HG03354 (cell line): ENCODE measurements around the gene PER3.

Source experiments
- ATAC-seq: cut with Tn5 transposase; IDR thresholded peaks from one replicate; pipeline ENCODE4 v1.9.1; 2021; ENCODE audit warnings: mild to moderate bottlenecking; ENCODE audit not compliant: unreplicated experiment, poor library complexity, severe bottlenecking

PER3 gene

DNA sequence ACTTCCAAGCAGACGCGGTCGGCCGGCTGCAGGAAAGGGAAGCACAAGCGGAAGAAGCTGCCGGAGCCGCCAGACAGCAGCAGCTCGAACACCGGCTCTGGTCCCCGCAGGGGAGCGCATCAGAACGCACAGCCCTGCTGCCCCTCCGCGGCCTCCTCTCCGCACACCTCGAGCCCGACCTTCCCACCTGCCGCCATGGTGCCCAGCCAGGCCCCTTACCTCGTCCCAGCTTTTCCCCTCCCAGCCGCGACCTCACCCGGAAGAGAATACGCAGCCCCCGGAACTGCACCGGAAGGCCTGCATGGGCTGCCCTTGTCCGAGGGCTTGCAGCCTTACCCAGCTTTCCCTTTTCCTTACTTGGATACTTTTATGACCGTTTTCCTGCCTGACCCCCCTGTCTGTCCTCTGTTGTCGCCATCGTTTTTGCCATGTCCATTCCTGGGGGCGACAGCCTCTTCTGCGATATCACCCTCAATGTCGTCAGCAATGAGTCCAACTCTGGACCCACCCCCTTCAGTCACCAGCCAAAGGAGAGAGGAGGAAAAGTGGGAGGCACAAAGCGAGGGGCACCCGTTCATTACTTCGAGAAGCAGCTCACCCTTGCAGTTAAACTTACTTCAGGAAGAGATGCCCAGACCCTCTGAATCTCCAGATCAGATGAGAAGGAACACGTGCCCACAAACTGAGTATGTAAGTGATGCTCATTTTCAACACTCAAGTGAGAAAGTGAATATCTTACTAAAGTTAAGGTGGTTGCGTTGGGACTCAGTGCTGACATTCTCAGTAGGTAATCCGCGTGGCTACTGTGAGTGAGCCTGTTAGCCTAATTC, 43.2 kb downstream of the PER3 start:
- ATAC-seq = no peak

DNA sequence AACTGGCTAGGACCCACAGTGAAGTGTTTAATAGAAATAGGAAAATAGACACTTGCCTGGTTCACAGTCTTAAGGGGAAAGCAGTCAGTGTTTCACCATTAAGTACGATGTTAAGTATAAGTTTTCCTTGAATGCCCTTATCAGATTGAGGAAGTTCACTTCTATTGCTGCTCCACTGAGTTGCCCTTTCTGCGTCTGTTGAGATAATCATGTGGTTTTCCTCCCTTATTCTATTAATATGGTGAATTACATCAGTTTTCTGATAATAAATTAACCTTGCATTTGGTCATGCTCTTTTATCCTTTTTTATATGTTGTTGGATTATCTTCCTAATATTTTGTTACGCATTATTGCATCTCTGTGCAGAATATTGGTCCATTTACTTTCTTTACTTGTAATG, 47.4 kb downstream of the PER3 start:
- ATAC-seq = no peak

DNA sequence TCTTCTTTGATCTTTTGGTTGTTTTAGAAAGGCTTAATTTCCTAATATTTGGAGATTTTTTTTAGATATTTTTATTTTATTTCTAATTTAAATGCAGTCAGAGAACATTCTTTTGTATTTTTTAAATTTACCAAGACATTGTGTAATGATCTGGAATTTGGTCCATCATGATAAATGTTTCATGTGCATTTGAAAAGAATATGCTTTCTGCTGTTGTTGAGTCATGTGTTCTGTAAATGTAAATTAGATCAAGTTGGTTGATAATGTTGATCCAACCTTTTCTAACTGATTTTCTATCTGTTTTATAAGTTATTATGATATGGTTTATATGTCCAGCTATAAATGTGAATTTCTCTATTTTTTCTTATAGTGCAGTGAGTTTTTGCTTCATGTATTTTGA, 48.9 kb downstream of the PER3 start:
- ATAC-seq = no peak

DNA sequence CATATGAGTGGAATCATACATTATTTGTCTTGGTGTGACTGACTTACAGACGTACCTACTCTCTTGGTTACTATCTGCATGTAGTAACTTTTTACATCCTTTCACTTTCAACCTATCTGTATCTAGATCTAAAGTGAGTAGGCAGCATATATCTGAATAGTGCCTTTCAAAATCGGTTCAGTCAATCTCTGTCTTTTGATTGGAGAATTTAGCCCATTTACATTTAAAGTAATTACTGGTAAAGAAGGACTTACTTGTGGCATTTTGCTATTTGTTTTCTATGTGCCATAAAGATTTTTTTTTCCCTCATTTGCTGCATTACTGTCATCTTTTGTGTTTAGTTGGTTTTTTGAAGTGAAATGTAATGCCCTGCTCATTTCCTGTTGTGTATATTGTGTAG, 54.6 kb downstream of the PER3 start:
- ATAC-seq = no peak

DNA sequence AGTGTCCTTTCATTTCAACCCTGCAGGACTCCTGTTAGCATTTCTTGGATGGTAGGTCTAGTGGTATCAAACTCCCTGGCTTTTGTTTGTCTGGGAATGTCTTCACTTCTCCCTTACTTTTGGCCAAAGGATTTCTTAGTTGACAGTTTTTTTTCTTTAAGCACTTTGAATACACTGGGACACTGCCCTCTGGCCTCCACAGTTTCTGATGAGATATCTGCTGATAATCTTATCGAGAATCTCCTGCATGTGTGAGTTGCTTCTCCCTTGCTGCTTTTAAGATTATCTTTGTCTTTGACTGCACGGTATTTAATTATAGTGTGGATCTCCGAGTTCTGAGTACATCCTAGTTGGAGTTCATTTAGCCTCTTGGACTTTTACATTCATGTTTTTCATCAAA, 55.4 kb downstream of the PER3 start:
- ATAC-seq = no peak

DNA sequence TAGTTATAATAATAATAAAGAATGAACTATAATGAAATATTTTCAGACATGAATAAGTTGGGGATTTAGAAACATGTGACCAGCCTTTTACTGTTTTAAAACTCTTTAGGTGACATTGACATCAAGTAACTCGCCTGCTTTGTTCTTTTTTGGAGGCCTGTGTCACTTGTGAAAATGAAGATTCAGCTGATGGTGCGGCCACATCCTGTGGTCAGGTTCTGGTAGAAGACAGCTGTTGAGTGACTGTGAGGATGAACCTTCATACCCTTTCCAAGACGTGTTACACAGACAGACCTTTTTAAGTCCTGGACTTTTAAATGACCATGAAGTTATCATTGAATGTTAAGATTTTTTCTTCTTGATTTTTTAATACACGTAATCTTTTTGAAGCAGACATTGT, 58.4 kb downstream of the PER3 start:
- ATAC-seq = no peak

DNA sequence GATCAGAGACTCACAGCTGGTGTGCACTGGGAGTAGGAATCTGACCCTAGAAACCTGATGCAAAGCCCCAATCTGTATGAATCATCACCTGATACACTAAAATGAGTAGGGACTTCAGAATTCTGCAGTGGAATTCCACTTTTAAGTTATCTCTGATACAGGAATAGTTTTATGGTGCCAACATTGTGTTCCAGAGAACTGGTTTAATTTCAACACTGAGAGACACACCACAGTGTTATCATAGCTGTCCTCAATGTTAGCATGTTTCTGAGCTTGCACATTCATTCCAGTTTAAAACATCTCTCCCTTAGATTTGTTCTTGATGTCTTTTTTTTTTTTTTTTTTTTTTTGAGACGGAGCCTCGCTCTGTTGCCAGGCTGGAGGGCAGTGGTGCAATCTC, 61.7 kb downstream of the PER3 start:
- ATAC-seq = no peak

DNA sequence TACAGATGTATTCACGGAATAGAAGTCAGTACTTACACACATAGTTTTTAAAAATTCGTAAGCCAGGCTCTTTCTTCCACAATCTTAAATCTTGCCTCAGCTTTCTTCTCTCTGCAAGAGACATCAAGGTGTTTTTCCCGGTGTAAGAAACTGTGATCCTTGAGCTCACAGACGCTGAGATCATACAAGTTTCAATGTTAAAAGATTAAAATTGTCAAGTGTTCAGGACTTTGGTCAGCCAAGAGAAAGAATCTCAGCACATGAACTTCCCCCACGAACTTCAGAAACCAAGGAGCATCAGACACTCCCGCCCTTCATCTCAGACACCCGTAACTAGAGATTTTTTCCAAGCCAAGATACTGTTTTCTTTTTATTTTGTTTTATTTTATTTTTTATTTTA, 62.6 kb downstream of the PER3 start:
- ATAC-seq = no peak

DNA sequence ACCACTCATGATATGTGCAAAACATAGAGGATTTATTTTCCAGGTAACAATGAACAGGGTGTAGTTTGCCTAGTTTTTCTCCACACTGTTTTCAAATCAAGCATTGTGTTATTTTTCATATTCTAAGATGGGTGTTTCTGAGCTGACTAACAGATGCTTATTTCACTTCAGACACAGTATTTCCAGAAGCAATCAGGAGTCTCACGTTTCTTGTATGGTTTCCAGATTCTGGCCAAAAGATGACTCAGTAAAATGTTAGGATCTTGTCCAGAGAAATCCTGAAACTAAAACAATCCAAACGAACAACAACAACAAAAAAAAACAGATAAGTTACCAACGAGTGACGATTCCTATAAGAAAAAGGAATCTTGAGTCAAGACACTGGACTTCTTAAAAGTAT, 63.5 kb downstream of the PER3 start:
- no peak for ATAC-seq

DNA sequence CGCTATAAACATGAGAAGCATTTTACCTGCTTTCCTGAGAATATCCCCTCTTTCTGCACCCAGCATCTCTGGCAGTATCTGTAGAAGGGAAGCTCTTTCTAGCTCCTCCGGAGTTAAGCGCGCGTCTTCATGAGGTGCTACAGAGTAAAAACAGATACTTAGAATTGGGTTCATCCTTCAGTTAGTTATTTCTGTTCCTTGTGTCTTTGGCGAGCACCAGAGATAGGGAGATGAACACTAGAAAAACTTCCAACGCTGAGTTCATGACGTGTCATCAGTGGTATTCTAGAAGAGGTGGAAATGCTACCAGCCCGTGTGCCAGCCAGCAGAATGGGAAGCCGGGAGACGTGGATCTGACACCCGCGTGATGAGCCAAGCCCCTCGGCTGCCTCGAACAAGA, 66.7 kb downstream of the PER3 start:
- ATAC-seq = no peak

DNA sequence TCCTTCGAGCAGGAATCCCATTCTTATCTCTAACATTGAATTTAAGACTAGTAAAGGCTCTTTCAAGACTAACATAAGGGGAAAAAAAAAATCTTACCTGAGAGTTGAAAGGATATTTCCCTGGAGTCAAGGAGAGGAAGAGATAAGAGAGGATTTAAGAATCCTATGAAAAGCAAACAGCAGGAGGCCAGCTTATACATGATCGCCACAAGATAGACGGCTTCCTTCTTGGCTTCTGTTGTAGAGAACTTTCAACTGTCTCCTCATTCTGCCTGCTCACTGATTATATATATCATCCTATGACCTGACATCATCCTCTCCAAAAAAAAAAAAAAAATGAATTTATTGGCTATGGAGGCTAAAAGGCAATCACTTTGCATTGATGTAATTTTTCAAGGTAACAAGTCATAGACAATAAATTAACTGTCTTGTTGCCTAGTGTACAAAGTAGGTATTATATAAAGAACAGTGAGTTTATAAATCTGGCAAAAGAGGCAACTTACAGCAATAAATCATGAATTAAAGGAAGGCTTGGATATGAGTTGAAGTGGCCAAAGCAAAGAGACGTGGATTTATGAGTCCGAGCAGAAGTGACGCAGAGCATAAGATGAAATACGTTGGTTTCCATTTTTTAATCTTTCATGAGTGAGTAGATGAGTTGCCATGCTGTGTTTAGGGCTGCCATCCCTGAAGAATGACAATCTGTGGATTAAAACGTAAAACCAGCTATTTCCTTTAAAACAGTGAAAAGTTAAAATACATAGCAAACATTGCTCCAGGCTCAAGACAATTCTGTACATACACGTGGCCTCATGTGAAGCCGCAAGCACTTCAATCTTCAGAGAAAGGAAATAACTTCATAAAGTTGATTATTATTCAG, 69.0 kb downstream of the PER3 start, which contains the start of gene UTS2:
Gene UTS2 (minus strand): TSS at position 262 of the 880 bp plus-strand sequence. CDS start 62 bp downstream, at position 200.
- ATAC-seq = no peak

DNA sequence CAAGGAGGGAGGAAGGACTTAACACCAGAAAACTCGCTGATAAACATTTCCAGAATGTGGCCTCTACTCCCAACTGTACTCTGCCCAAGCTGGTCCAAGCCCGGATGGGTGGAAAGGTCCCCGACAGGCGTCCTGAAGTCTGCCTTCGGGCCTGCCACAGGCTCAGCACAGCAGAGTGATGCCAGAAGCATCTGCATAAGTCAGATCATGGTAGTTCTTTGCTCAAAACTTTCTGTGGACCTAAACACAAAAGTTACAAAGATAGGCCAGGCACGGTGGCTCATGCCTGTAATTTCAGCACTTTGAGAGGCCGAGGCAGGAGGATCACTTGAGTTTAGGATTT, 69.6 kb downstream of the PER3 start:
- no peak for ATAC-seq

DNA sequence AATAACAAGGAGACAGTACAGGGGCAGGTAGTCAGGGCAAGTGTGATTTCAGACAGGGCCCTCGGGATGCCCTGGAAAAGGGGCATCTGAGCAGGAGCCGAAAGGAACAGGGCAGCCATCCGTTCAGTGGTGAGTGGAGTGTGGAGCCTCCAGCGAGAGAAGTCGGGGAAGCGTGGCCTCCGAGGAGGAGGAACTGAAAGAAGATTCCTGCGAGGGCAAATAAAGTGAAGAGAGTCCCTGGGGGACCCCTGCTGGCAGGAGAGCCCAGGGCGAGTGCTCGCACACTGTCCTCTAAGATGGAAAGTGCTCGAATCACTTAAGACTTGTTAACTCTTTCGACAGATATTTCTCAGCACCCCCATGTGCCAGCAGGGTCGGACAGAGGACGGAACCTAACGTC, 72.3 kb downstream of the PER3 start:
- no peak for ATAC-seq

DNA sequence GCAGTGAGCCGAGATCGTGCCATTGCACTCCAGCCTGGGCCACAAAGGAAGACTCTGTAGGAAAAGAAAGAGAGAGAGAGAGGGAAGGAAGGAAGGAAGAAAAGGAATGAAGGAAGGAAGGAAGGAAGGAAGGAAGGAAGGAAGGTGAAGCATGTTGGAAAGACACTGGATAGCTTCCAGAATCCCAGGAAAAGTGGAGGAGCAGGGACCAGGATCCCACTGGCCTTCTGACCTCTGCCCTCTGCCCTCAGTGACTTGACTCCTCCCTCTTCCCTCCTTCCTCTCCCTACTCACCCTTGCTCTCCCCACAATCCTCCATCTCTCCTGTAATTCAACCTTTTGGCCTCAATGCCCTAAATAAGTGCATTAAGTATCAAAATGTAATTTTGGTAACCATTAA, 72.9 kb downstream of the PER3 start:
- ATAC-seq = no peak

DNA sequence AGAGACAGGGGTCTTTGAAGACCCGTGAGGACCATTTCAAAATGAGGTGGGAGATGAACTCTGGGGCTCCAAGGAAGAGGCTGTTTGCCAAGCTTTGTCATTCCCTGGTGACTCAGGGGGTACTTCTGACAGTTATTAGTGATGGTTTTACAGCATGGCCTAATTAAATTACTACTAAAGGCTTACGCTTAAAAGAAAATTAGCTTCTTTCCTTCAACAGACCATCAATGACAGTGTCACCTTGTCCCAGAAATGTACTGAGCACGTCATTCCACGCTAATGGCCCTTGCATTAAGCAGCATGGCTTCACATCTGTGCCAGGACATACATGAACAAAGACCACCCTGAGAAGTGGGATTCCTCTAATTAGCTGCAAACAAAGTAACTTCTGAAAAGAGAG, 73.9 kb downstream of the PER3 start:
- ATAC-seq = no peak

DNA sequence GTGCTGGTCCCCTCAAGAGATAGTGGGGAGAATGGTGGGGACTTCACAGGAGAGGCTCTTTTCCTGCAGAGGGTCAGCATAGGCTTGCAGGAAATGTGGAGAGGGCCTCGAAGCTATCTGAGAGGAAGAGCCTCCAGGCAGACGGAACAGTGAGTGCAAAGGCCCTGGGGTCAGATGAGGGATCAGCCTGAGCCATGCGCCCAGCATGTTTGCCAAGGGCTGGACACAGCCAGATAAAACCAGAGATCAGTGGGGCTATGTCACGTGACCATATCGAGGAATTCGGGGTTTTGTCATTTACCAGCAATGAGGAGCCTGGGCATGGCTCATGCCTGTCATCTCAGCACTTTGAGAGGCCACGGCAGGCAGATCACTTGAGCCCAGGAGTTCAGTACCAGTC, 75.3 kb downstream of the PER3 start:
- no peak for ATAC-seq

DNA sequence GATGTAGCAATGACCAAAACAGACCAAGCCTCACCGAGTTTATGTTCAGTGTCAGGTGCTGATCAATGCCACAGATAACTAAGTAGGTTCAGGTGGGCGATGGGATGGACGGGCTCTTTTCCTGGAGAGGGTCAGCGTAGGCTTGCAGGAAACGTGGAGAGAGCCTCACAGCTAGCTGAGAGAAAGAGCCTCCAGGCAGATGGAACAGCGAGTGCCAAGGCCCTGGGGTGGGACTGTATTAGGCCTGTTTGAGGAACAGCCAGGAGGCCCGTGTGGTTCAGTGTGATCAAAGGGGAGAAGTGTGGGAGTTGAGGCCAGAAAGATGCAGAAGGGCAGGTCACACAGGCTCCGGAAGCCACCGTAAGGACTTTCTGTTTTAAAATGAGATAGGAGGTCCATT, 76.0 kb downstream of the PER3 start:
- no peak for ATAC-seq

DNA sequence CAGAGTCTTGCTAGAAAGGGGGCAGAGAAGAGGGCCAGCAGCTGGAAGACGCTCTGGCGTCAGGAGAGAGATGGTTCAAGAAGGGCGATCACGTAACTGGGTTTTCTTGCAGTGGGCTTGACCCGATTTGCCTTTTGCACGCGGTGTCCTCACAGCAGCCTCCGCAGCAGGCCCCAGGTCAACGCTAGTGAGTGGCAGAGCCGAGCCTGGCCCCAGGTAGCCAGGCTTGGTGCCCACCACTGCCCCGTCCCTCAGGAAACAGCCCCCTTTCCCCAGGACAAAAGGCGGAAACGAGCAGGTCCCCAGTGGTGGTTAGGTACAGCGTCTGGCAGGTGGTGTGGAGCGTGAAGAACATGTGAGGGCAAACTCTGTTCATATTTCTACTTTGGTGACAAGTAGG, 77.4 kb downstream of the PER3 start:
- no peak for ATAC-seq

DNA sequence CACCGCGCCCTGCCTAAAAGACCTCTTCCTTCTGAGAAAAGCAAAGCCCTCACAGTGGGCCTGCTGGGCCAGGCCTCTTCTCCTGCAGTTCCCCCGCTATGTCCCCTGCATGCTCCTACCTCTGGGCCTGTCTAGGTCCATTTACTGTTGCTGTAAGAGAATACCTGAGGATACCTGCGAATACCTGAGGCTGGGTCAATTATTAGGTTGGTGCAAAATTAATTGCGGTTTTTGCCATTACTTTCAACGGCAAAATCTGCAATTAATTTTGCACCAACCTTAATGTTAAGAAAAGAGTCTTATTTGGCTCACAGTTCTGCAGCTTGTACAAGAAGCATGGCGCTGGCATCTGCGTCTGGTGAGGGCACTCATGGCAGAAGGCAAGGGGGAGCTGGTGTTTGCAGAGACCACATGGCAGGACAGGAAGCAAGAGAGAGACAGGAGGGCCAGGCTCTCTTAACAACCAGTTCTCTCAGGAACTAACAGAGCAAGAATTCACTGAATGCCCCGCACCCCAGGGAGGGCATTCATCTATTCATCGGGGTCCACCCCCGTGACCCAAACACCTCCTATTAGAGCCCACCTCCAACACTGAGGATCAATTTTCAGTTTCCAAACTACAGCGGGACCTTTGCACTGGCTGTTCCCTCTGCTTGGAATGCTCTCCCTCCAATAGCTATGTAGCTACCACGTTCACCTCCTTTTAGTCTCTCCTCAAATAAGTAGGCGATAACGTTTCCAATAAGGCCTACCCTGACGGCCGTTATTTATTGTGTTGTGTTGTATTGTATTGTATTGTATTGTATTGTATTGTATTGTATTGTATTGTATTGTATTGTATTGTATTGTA, 78.3 kb downstream of the PER3 start:
- no peak for ATAC-seq

DNA sequence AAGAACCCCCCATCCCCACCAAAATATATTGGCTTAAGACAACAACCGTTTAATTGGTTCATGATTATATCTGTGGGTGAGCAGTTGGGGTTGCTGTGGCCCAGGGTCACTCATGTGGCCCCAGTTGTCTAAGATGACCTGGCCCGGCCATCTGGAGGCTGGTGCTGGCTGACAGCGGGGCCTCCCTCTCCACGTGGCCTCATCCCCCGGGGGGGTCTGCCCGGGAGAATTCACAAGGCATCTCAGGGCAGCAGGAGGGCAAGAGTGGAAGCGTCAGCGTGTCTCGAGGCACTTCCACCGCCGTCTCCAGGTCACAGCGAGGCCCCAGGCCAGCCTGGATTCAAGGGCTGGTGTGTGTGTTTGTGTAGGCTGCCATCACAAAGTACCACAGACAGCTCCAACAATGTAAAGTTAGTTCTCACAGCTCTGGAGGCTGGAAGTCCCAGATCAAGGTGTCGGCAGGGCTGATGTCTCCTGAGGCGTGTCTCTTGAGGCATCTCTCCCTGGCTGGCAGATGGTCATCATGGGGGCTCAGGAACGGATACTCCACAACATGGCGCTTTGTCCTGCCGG, 79.8 kb downstream of the PER3 start:
- no peak for ATAC-seq
